ENCODE measurements around the gene TTLL7.

- TF ChIP-seq POLR2A (IDR thresholded peaks at IDR 0.05): no peak
- TF ChIP-seq, protein P1, sequence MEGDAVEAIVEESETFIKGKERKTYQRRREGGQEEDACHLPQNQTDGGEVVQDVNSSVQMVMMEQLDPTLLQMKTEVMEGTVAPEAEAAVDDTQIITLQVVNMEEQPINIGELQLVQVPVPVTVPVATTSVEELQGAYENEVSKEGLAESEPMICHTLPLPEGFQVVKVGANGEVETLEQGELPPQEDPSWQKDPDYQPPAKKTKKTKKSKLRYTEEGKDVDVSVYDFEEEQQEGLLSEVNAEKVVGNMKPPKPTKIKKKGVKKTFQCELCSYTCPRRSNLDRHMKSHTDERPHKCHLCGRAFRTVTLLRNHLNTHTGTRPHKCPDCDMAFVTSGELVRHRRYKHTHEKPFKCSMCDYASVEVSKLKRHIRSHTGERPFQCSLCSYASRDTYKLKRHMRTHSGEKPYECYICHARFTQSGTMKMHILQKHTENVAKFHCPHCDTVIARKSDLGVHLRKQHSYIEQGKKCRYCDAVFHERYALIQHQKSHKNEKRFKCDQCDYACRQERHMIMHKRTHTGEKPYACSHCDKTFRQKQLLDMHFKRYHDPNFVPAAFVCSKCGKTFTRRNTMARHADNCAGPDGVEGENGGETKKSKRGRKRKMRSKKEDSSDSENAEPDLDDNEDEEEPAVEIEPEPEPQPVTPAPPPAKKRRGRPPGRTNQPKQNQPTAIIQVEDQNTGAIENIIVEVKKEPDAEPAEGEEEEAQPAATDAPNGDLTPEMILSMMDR (IDR thresholded peaks at IDR 0.05): no peak
Measured at GRCh38 chr1:84042461-84042860, 43.5 kb upstream of the TTLL7 start.
